HG02571 (cell line): ENCODE results near the gene CRLF3.
"Not testable (repeated sequence)": the region's sequence is repeated elsewhere in the genome, so short reads cannot be mapped to it uniquely, and the experiment has no call there.

Source experiments
- ATAC-seq: cut with Tn5 transposase; IDR thresholded peaks from one replicate; pipeline ENCODE4 v1.9.1; 2021; ENCODE audit warnings: mild to moderate bottlenecking, moderate library complexity; ENCODE audit not compliant: unreplicated experiment

The CRLF3 gene

GRCh38 chr17:30816165-30816564 lies 8.3 kb downstream of the CRLF3 start:
- ATAC-seq, result no peak

- ATAC-seq, result not testable (repeated sequence)
These were observed 9.6 kb downstream of the CRLF3 start for GRCh38 chr17:30814860-30815259.

GRCh38 chr17:30814236-30814635 lies 10.3 kb downstream of the CRLF3 start:
- not testable (repeated sequence) for ATAC-seq

- ATAC-seq, result no peak
These were observed 12.0 kb downstream of the CRLF3 start for GRCh38 chr17:30812218-30813177.

- no peak for ATAC-seq
These were observed 14.6 kb downstream of the CRLF3 start for GRCh38 chr17:30809867-30810266.

GRCh38 chr17:30808785-30809286 lies 15.7 kb downstream of the CRLF3 start:
- ATAC-seq, result no peak

- ATAC-seq, result no peak
These were observed 16.6 kb downstream of the CRLF3 start for GRCh38 chr17:30807896-30808295.

GRCh38 chr17:30805944-30806456 lies 18.5 kb downstream of the CRLF3 start:
- ATAC-seq, result no peak

GRCh38 chr17:30801671-30802070 lies 22.8 kb downstream of the CRLF3 start:
- ATAC-seq, result no peak

GRCh38 chr17:30796016-30796415 lies 28.5 kb downstream of the CRLF3 start:
- no peak for ATAC-seq

- ATAC-seq, result no peak
These were observed 30.1 kb downstream of the CRLF3 start for GRCh38 chr17:30794372-30794771.

GRCh38 chr17:30793282-30793977 lies 31.1 kb downstream of the CRLF3 start:
- no peak for ATAC-seq

GRCh38 chr17:30790279-30790678 lies 34.2 kb downstream of the CRLF3 start:
- ATAC-seq, result no peak

GRCh38 chr17:30788918-30789317 lies 35.6 kb downstream of the CRLF3 start:
- ATAC-seq, result no peak

GRCh38 chr17:30782206-30782605 lies 42.3 kb downstream of the CRLF3 start:
- ATAC-seq, result no peak

GRCh38 chr17:30780343-30780742 lies 44.1 kb downstream of the CRLF3 start:
- ATAC-seq, result no peak

- ATAC-seq, result not testable (repeated sequence)
These were observed 55.7 kb downstream of the CRLF3 start for GRCh38 chr17:30768771-30769170.

GRCh38 chr17:30767641-30768404 lies 56.7 kb downstream of the CRLF3 start:
- not testable (repeated sequence) for ATAC-seq

GRCh38 chr17:30761060-30761459 lies 63.4 kb downstream of the CRLF3 start:
- ATAC-seq, result no peak

GRCh38 chr17:30753291-30753690 lies 71.2 kb downstream of the CRLF3 start:
- not testable (repeated sequence) for ATAC-seq

- ATAC-seq, result not testable (repeated sequence)
These were observed 73.5 kb downstream of the CRLF3 start for GRCh38 chr17:30750982-30751381.
